Measurements from ENCODE around the gene RAPSN. TPM values are rescaled to one million over a fixed set of nuclear protein-coding genes. Genes with fewer than 3 reads are reported as not detected.

The RAPSN gene
- polyA plus RNA-seq, 1 donor from 2014 or later = not detected

DNA sequence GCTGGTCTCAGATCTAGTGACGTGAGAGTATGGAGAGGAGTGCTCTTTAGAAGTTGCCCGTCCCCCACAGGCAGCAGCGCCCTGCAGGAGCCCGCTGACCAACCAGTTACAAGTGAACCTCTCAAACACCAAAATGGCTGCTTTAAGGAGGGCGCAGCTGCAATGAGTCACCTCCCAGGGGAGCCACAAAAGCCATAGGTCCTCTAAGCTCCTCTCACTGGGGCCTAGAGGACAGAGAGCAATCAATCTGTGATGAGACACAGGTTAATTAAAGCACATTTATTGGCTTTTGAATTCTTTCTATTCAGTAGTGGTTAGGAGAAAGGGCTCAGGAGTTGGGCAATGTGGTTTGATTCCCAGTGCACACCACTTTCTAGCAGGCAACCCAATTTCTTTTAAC lies 15.5 kb upstream of the RAPSN start:
- Histone ChIP-seq H3K9me3 (ENCODE audit: low read length) (no peaks in the 10 kb centered on the region), H3K9ac (ENCODE audit: low read length) (no peak overlapping the region), H3K4me3 (ENCODE audit: low read length) (no peak overlapping the region), H3K79me2 (replicated peaks; ENCODE audit: insufficient read depth, low read length) (peaks cover 3% of the 10 kb centered on the region), H4K20me1 (ENCODE audit: insufficient read depth) (no peaks in the 10 kb centered on the region), H3F3A (ENCODE audit: insufficient read depth, low read length, poor library complexity, severe bottlenecking) (no peaks in the 10 kb centered on the region), H3K27me3 (ENCODE audit: insufficient read depth, low read depth, low read length) (no peaks in the 10 kb centered on the region), H3K9me2 (ENCODE audit: insufficient read depth, low read length) (no peaks in the 10 kb centered on the region), H3K27ac (ENCODE audit: low read length) (no peak overlapping the region), H3K36me3 (ENCODE audit: insufficient read depth, low read length) (peaks cover 5% of the 10 kb centered on the region), H2AFZ (ENCODE audit: low read depth, low read length) (no peak overlapping the region), H3K4me2 (ENCODE audit: low read length) (no peak overlapping the region)
- TF ChIP-seq MXI1 (conservative IDR thresholded peaks at IDR 0.05; ENCODE audit: poor library complexity, severe bottlenecking) (no peak), SMC3 (conservative IDR thresholded peaks at IDR 0.05; ENCODE audit: poor library complexity) (no peak)

DNA sequence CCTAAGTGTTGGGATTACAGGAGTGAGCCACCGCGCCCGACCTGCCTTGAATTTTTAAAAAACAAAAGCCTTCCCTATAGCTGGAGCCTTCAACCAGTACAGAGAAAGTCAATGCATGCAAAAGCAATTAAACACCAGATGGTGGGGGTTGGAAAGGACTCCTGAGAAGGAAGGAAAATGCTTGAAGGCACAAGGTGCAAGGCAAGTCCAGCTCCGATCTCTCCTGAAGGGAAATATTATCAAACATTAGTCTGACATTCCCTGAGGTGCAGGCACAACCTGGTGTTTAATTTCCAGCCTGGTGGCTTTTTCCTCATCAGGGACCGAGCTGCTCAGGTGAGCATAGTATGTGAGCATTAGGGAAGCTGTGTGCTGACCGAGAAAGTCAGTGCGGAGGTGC lies 12.9 kb upstream of the RAPSN start:
- H3F3A ChIP-seq (ENCODE audit: insufficient read depth, low read length, poor library complexity, severe bottlenecking) = no peaks in the 10 kb centered on the region
- TF ChIP-seq EZH2 (IDR thresholded peaks at IDR 0.05; ENCODE audit: borderline replicate concordance, insufficient read depth, low read length, poor library complexity, severe bottlenecking) = no peak
- TF ChIP-seq POLR2AphosphoS5 (IDR thresholded peaks at IDR 0.05) = no peak
- no peak for TF ChIP-seq SMC3 (conservative IDR thresholded peaks at IDR 0.05; ENCODE audit: poor library complexity)
- TF ChIP-seq, protein P1, sequence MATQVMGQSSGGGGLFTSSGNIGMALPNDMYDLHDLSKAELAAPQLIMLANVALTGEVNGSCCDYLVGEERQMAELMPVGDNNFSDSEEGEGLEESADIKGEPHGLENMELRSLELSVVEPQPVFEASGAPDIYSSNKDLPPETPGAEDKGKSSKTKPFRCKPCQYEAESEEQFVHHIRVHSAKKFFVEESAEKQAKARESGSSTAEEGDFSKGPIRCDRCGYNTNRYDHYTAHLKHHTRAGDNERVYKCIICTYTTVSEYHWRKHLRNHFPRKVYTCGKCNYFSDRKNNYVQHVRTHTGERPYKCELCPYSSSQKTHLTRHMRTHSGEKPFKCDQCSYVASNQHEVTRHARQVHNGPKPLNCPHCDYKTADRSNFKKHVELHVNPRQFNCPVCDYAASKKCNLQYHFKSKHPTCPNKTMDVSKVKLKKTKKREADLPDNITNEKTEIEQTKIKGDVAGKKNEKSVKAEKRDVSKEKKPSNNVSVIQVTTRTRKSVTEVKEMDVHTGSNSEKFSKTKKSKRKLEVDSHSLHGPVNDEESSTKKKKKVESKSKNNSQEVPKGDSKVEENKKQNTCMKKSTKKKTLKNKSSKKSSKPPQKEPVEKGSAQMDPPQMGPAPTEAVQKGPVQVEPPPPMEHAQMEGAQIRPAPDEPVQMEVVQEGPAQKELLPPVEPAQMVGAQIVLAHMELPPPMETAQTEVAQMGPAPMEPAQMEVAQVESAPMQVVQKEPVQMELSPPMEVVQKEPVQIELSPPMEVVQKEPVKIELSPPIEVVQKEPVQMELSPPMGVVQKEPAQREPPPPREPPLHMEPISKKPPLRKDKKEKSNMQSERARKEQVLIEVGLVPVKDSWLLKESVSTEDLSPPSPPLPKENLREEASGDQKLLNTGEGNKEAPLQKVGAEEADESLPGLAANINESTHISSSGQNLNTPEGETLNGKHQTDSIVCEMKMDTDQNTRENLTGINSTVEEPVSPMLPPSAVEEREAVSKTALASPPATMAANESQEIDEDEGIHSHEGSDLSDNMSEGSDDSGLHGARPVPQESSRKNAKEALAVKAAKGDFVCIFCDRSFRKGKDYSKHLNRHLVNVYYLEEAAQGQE (IDR thresholded peaks at IDR 0.05; ENCODE audit: borderline replicate concordance) = no peak
- TF ChIP-seq MXI1 (conservative IDR thresholded peaks at IDR 0.05; ENCODE audit: poor library complexity, severe bottlenecking) = no peak
- no peak for TF ChIP-seq RAD21 (conservative IDR thresholded peaks at IDR 0.05)
- TF ChIP-seq, protein P2, sequence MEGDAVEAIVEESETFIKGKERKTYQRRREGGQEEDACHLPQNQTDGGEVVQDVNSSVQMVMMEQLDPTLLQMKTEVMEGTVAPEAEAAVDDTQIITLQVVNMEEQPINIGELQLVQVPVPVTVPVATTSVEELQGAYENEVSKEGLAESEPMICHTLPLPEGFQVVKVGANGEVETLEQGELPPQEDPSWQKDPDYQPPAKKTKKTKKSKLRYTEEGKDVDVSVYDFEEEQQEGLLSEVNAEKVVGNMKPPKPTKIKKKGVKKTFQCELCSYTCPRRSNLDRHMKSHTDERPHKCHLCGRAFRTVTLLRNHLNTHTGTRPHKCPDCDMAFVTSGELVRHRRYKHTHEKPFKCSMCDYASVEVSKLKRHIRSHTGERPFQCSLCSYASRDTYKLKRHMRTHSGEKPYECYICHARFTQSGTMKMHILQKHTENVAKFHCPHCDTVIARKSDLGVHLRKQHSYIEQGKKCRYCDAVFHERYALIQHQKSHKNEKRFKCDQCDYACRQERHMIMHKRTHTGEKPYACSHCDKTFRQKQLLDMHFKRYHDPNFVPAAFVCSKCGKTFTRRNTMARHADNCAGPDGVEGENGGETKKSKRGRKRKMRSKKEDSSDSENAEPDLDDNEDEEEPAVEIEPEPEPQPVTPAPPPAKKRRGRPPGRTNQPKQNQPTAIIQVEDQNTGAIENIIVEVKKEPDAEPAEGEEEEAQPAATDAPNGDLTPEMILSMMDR (IDR thresholded peaks at IDR 0.05; ENCODE audit: poor library complexity, severe bottlenecking) = no peak
- TF ChIP-seq EP300 (conservative IDR thresholded peaks at IDR 0.05; ENCODE audit: poor library complexity, severe bottlenecking) = no peak
- no peak for TF ChIP-seq TAF1 (IDR thresholded peaks at IDR 0.05; ENCODE audit: low read depth)
- no peaks in the 10 kb centered on the region for H3K36me3 ChIP-seq (ENCODE audit: insufficient read depth, low read length)
- no peaks in the 10 kb centered on the region for H3K27me3 ChIP-seq (ENCODE audit: insufficient read depth, low read depth, low read length)
- H3K27ac ChIP-seq (ENCODE audit: low read length) = no peak overlapping the region
- H3K9me3 ChIP-seq (ENCODE audit: low read length) = no peaks in the 10 kb centered on the region
- no peak overlapping the region for H3K4me3 ChIP-seq (ENCODE audit: low read length)
- H4K20me1 ChIP-seq (ENCODE audit: insufficient read depth) = no peaks in the 10 kb centered on the region
- no peak overlapping the region for H3K4me2 ChIP-seq (ENCODE audit: low read length)
- no peaks in the 10 kb centered on the region for H3K9me2 ChIP-seq (ENCODE audit: insufficient read depth, low read length)
- H3K9ac ChIP-seq (ENCODE audit: low read length) = no peak overlapping the region
- no peaks in the 10 kb centered on the region for H3K79me2 ChIP-seq (replicated peaks; ENCODE audit: insufficient read depth, low read length)
- H2AFZ ChIP-seq (ENCODE audit: low read depth, low read length) = no peak overlapping the region

Measured in neural cell (in vitro differentiated cells).